Mucosa of descending colon (tissue), 3 donors: ENCODE results near the gene C10orf90. TPM values are rescaled to one million over a fixed set of nuclear protein-coding genes. Genes with fewer than 3 reads are reported as not detected.

Experiments used
- ATAC-seq: fragments of 200-7000 bp; cut with Tn5 transposase; one replicate; pipeline ENCODE4 v1.9.1; 2020; ENCODE audit warnings: mild to moderate bottlenecking, moderate library complexity
- DNase-seq, 3 donors: peaks; one replicate each; pipeline ENCODE4 v3.0.0-alpha.2; 2020
- H3K36me3 ChIP-seq: fragments of 200-600 bp; one replicate; pipeline ENCODE4 v1.8.0; 2021; ENCODE audit warnings: low read depth, mild to moderate bottlenecking
- H3K4me1 ChIP-seq: fragments of 200-600 bp; one replicate; pipeline ENCODE4 v1.8.0; 2021; ENCODE audit warnings: low read depth, mild to moderate bottlenecking
- H3K4me3 ChIP-seq: fragments of 200-600 bp; one replicate; pipeline ENCODE4 v1.8.0; 2021; ENCODE audit warnings: mild to moderate bottlenecking
- H3K9me3 ChIP-seq: fragments of 200-600 bp; one replicate; pipeline ENCODE4 v1.8.0; 2021; ENCODE audit warnings: mild to moderate bottlenecking
- CTCF ChIP-seq: fragments of 200-600 bp; IDR thresholded peaks from one replicate; pipeline ENCODE4 v1.8.0; 2022; ENCODE audit warnings: antibody characterized with exemption, mild to moderate bottlenecking
- intact Hi-C, 2 donors: fragments of 100-400 bp; cut with DNase I in 1 of 2; cut with micrococcal nuclease in 1 of 2; formaldehyde crosslinking; loops; one replicate each; pipeline versions ENCODE4 v1.11.0 to v1.11.1; 2022; cut with DNase I, micrococcal nuclease
- total RNA-seq, 3 donors: library from RNA; stranded (reverse); fragmentation: NEBNext Ultra II Directional in 2 of 3; extraction: Animal tissue kit (Norgen Biotek cat#: 25700) in 2 of 3; gene quantifications; one replicate each; pipeline versions ENCODE4 v1.2.1 to v1.2.4, GENCODE V29; 2021 to 2023
- donor health status: DM: no; HTN: no; CAD: no; lungs with moderate emphysema.
- donor health status: DM: no; HTN: no; CAD: no.
- donor health status: DM: no; HTN: yes; CAD: no.

C10orf90 gene
- total RNA-seq, 3 donors from 2014 or later = 1.1 TPM; not detected in 2

- Histone ChIP-seq H3K9me3 (no peaks in the 10 kb centered on the region), H3K4me3 (no peak overlapping the region), H3K36me3 (no peaks in the 10 kb centered on the region), H3K4me1 (no peaks in the 10 kb centered on the region)
- DNase-seq (no peak), ATAC-seq (no peak)
- intact Hi-C loops = no loop called here
- no peak for TF ChIP-seq CTCF
Measured at GRCh38 chr10:126538439-126539135, 131.9 kb downstream of the C10orf90 start.

GRCh38 chr10:126536656-126537055 is 133.8 kb downstream of the C10orf90 start:
- no peak overlapping the region for H3K4me3 ChIP-seq
- no peaks in the 10 kb centered on the region for H3K9me3 ChIP-seq
- intact Hi-C loops = no loop called here
- no peak for DNase-seq
- ATAC-seq = no peak
- no peak for TF ChIP-seq CTCF
- H3K4me1 ChIP-seq = no peaks in the 10 kb centered on the region
- no peaks in the 10 kb centered on the region for H3K36me3 ChIP-seq

- Histone ChIP-seq H3K36me3 (no peaks in the 10 kb centered on the region), H3K4me1 (no peaks in the 10 kb centered on the region), H3K4me3 (no peak overlapping the region), H3K9me3 (no peaks in the 10 kb centered on the region)
- DNase-seq (no peak), ATAC-seq (no peak)
- intact Hi-C loops = no loop called here
- no peak for TF ChIP-seq CTCF
Measured at GRCh38 chr10:126536148-126536547, 134.3 kb downstream of the C10orf90 start.

- H3K36me3 ChIP-seq = no peaks in the 10 kb centered on the region
- no peak for TF ChIP-seq CTCF
- H3K9me3 ChIP-seq = no peaks in the 10 kb centered on the region
- no peak overlapping the region for H3K4me3 ChIP-seq
- no peaks in the 10 kb centered on the region for H3K4me1 ChIP-seq
- DNase-seq (no peak), ATAC-seq (no peak)
- intact Hi-C loops = no loop called here
Measured at GRCh38 chr10:126533644-126534043, 136.8 kb downstream of the C10orf90 start.

GRCh38 chr10:126528315-126528835 is 142.1 kb downstream of the C10orf90 start:
- Histone ChIP-seq H3K9me3 (no peaks in the 10 kb centered on the region), H3K36me3 (no peaks in the 10 kb centered on the region), H3K4me1 (no peaks in the 10 kb centered on the region), H3K4me3 (no peak overlapping the region)
- no peak for TF ChIP-seq CTCF
- DNase-seq (no peak), ATAC-seq (no peak)
- intact Hi-C loops = no loop called here
